ENCODE results near the gene SLC35B2.
"Not testable (repeated sequence)": the region's sequence is repeated elsewhere in the genome, so short reads cannot be mapped to it uniquely, and the experiment has no call there.

Gene SLC35B2

DNA sequence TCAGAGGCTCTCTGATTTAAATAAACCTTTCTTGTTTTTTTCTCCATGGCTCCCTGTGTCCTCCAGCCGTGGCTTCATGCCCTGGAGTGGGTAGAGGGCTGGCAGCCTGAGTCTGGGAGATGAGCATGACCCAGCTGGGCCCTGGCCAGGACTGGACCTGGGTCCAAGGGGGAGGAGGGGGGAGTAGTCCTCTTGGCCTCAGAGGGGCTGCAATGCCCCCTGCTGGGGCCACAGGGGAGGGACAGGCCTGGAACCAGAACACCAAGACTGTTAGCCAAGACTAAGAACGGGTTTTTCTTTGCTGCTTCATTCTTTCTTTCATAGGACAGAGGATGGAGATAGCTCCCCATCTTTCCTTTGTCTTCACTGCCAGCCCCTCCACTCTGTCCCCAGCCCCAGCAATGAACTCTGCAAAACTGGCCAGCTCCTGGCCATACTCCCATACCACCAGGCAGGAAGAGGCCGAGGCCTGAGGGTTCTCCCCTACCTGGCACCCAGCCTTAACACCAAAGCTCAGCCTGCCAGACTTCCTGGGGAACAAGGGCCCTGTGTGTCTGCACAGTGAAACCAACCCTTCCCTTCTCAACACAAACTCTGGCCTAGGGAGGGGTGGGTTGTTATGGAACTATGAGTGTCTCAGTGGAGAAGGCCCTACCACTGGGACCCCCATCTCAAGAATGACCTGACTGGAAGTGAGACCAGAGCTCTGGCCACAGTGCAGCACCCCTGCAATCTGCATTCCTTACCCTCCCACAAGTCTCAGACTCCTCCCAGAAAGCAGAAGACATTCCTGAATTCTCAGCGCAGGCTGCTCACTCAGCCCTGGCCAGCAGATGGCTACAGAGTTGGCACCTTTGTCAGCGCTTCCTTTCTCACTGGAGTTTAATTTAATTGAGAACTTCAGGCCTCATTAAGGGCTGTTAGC is 23.0 kb downstream of the SLC35B2 start:
- DNase-seq (ENCODE audit: low read depth), result no peak

DNA sequence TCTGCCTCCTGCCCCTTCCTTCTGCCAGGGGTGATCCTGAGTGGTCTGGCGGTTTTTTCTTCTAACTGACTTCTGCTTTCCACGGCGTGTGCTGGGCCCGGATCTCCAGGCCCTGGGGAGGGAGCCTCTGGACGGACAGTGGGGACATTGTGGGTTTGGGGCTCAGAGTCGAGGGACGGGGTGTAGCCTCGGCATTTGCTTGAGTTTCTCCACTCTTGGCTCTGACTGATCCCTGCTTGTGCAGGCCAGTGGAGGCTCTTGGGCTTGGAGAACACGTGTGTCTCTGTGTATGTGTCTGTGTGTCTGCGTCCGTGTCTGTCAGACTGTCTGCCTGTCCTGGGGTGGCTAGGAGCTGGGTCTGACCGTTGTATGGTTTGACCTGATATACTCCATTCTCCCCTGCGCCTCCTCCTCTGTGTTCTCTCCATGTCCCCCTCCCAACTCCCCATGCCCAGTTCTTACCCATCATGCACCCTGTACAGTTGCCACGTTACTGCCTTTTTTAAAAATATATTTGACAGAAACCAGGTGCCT is 23.7 kb downstream of the SLC35B2 start:
- DNase-seq (ENCODE audit: low read depth), result no peak

DNA sequence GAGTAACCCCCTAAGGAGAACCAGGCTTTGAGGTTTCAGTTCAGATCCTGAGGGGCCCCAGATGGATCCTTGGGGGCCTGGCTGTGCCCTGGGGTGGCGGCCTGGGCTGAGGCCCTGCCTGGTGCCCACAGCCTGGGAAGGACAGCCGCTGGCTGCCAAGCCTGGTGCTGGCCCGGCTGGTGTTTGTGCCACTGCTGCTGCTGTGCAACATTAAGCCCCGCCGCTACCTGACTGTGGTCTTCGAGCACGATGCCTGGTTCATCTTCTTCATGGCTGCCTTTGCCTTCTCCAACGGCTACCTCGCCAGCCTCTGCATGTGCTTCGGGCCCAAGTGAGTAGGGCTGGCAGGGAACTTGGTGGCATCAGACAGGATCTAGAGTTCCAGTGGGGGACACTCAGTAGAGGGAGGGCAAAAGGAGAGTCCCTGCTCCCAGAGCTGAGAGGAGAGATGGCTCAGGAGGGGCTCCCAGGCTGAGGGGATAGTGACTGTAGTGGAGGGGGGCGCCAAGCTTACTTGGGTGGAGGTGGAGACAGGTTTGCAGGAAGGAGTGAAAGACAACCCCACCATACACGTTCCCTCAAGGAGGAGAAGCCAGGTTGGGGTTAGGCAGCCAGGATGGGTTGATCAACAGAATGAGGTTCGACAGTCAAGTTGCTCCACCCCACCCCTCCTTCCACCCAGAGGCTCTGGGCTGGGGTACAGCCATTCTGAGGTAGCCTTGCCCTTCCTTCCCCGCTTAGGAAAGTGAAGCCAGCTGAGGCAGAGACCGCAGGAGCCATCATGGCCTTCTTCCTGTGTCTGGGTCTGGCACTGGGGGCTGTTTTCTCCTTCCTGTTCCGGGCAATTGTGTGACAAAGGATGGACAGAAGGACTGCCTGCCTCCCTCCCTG is 24.4 kb downstream of the SLC35B2 start:
- DNase-seq (ENCODE audit: low read depth), result no peak

DNA sequence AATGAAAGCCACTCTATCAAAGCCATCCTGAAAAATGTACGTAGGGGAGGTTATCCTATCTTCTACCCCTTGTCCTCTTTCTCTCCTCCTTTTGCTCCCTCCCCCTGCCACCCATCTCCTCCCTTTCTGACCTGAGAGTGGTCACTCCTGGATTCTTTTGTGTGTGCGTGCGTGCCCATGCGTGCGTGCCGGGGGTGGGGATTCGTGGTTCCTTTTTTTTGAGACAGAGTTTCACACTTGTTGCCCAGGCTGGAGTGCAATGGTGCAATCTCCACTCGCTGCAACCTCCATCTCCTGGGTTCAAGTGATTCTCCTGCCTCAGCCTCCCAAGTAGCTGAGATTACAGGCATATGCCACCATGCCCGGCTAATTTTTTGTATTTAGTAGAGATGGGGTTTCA is 25.9 kb downstream of the SLC35B2 start:
- not testable (repeated sequence) for DNase-seq (ENCODE audit: low read depth)

DNA sequence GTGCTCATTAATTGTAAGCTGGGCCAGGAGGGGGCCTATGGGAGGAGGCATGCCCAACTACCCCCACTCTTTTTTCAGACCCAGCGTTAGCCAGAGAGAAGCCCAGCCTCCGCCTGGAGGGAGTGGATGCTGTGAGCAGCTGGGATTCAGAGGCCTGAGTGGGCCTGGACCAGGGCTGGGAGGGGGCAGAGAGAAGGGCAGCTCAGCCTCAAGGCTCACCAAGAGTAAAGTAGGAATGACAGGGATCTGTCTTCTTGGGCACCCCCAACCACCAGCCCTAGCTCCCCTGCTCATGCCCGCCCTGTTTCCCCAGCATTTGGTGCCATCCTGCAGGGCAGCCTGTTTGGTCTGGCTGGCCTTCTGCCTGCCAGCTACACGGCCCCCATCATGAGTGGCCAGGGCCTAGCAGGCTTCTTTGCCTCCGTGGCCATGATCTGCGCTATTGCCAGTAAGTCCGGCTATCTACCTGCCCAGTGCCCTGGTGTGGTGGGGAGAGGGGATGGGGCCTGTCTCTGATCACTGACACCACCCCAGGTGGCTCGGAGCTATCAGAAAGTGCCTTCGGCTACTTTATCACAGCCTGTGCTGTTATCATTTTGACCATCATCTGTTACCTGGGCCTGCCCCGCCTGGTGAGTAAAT is 27.2 kb downstream of the SLC35B2 start:
- DNase-seq (ENCODE audit: low read depth), result no peak

DNA sequence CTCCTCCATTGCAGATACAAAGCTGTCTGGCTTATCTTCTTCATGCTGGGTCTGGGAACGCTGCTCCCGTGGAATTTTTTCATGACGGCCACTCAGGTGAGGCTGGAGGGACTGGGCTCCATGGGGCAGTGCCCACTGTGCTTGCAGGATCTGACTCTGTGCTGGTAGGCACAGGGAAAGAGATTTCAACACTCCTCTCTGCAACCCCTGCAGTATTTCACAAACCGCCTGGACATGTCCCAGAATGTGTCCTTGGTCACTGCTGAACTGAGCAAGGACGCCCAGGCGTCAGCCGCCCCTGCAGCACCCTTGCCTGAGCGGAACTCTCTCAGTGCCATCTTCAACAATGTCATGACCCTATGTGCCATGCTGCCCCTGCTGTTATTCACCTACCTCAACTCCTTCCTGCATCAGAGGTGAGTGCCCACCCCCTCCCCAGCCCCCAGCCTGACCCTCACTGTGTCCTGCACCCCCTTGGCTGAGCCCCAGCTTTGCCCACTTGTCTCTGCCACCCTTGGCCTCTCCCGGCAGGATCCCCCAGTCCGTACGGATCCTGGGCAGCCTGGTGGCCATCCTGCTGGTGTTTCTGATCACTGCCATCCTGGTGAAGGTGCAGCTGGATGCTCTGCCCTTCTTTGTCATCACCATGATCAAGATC is 27.8 kb downstream of the SLC35B2 start:
- no peak for DNase-seq (ENCODE audit: low read depth)

DNA sequence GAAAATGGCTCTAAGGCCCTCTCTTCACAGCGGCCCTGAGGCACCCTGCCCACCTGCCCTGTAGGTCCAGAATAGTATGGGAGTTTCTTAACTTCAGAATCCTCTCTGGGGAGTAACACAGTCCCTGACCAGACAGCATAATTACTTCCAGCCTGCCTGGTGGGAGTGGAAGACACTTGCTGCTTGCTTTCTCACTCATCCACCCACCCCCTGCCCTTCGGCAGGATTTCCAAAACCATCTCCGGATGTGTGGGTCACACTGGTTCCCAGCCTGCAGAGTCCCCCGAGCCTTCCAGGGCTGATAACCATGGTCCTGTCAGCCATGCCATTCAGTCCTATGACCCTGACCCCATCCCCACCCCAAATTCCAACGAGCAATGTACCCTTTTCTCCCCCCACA is 28.5 kb downstream of the SLC35B2 start:
- no peak for DNase-seq (ENCODE audit: low read depth)

DNA sequence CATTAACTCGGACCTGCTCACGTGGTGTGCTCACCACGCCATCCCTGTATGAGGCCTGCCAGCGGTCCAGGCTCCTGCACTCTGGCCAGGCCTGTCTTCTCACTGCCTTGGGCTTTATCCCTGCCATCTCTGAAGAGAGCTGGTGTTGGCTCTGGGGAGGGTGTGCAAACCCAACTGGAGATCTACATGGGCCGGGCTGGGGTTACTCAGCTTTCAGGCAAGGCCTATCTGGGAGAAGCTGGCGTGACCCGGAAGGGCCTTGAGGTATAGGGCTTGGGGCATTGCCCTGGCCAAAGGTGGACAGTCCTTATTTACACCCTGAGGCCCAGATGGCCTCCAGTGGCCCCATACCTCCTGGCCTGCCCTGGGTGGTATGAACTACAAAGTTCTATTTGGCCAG is 28.9 kb downstream of the SLC35B2 start:
- DNase-seq (ENCODE audit: low read depth), result no peak

DNA sequence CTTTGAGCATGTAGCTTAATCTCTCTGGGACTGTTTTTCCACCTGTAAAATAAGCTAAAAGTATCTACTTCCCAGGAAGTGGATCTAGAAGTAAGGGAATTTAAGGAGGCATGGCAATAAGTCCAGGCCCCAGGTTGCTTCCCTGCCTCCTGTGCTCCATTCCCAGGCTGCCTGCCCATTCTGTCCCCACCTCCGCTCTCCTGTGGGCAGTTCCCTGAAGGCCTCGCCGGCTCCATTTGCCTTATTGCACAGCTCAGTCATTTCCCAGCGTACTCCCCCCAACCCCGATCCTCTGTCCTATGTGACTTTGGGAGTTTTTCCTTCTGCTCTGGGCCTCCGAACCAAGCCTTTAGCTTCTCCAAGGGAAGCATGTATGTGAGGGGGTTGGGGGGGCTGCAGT is 29.3 kb downstream of the SLC35B2 start:
- DNase-seq (ENCODE audit: low read depth), result no peak

DNA sequence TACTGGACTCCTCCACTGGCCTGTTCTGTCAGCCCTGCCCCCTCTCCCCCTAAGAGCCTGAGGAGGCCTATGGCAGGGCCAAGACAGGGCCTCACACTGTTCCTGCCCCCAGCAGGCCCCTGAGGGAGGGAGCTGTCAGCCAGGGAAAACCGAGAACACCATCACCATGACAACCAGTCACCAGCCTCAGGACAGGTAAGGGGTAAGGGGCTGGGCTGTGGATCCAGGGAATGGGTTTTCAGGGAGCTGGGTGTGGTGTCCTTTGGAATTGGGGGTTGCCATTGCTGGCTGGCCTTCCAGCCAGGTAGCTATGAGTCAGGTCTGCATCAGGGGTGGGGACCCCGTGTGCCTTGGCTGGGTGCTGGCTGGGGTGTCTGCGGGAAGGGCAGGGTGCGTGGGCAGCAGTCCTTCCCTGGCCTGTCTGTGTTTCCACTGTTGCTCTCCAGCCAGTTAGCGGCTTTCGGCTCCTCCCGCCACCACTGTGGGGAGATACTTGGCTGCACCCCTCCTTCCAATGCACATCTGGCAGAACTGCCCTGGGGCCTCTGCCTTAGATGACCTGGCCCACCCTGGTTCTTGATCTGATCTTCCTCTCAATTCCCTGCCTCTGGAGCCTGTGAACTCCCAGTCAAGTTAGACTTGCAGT is 30.1 kb downstream of the SLC35B2 start:
- DNase-seq (ENCODE audit: low read depth), result no peak

DNA sequence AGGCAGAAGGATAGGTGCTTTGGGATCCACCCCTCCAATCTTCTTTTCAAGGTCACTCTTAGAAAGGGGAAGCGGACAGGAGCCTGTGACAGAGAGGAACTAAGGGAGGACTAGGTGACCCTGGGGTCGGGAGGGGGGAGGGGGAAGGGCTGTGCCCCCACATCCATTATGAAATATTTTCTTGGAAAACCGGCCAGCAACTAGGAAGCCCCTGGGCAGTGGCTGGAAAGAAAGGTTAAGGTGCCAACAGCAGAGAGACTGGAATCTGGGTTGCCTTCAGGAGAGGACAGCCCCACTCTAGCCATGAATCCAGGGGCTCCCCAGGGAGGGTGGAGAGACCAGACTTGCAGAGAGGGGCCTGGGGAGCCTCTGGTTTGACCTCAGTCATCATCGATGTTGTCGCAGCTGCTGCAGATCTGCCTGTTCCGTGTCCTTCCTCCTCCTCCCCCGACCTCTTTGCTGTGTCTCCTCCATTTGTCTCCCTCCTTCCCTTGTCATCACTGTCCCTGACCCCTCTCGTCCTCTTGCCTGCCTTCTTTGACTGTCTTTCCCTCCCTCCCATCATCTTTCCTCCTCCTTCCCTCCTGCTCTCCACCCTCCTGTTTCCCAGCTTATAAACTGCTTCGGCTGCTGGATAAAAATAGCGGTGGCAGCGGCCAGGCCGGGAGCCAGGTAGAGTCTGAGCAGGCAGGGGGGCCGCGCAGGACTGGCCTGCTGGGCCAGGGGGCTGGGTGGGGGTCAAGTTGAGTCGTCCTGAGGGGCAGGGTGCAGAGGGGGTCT is 30.8 kb downstream of the SLC35B2 start:
- DNase-seq (ENCODE audit: low read depth), result no peak

DNA sequence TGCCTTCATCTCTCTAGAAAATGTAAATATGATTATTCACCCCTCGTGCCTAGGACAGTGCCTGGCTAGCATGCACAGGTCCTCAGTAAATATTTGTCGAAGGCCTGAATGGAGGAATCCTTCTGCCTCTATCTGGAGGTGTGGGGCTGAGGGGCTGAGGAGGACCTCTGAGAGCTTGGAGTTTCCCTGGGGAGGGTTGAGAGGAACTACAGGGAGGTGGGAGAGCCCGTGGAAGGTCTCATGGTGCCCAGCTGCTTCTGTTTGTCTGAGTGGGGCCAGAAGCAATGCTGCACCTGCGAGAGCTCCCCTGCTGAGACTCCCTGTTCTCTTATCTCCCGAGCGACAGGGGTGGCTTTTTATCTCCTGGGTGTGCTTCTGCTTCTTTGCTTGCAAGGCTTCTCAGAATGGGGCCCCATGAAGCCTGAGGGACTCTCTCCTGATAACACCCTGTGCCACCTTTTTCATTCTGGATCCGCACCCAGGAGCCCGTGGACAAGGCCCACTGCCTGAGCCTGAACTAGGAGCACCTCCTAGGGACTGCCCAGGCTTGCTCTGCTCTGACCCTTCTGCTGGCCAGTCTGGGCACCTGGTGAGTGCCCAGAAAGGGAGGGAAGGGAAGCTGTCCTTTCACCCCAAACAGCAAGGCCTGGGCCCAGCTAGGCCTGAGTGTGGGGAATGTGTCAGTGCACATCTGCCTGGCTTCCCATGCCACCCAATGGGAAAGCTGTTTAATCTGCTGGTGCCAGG is 31.6 kb downstream of the SLC35B2 start:
- no peak for DNase-seq (ENCODE audit: low read depth)

DNA sequence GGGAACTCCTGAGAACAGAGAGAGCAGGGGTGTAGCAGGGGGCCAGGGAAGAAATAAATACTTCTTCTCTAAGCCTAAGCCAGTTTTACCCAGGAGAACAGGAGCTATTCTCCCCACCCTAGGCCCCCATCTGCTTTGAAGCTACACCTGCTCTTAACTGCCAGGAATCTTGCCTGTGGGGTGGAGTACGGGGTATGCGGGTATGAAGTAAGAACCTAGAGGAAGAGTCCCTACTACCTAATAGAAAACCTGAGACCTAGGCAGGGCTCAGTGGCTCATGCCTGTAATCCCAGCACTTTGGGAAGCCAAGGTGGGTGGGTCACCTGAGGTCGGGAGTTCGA is 32.4 kb downstream of the SLC35B2 start:
- DNase-seq (ENCODE audit: low read depth), result no peak

DNA sequence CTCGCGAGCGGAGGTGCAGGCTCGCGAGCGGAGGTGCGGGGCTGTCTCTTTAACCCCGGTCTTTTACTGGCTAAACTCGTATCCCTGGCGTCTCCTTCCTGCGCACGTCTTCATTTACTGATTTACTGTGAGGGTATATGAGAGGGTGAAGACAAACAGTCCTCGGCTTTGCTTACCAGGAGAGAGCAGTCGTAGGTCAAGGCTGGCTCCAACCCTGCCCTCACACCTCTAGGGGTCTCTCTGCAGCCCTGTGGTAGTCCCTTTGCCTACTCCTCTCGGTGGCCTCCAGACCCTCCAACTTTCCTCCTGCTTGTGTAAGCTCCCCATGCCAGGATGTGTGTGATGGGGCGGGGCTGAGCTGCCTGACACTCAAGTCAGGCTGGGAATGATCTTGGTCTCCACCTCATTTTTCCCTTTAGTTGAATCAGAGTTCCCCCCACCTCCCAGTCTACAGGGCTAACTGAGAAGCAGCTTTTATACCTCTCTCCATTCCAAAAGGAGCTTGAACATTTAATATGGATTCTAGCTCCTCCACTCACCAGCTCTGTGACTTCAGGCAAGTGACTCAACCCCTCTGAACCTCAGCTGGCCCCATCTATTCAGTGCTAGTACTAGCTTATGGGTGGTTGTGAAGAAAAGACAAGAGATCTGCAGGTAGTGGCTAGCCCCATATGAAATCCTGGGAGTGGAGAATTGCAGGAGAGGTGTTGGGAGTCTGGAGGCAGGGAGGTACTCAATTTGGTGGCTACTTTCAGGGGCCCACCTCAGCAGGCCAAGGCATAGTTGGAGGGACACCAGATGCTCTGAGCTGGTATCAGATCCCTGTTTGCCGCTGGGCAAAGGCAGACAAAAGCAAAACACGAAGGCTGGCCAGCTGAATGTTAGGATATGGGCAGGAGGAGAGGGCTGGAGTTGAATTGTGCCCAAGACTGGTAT is 33.0 kb downstream of the SLC35B2 start:
- DNase-seq (ENCODE audit: low read depth), result no peak

DNA sequence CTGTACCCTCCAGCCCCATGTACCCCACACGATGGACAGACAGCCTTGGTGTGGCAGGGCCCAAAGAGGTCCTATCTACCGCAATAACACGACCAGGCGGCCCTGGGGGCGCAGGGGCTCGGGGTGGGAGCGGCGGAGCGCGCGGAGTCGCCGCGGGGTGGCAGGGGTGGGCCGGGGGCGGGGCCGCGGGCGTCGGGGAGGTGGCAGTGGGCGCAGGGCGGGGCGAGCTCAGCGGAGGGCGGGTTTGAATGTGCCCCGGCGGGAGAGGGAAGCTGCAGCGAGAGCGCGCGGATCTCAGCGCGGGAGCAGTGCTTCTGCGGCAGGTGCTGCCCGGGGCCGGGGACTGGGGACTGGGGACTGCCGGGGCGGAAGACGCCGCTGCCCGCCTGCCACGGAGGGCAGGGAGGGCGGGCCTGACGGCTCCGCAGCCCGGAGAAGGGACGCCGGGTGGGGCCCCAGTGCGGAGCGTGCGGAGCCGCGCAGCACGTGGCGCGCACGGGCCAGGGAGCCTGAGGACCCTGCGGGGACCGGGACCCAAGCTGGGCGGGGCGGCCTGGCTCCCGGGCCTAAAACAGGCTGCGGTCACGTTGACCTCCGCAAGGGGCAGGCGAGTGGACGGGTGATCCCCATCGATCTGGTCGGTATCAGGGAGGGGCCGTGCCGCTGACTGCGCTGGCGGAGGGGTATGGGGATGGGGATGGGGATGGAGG is 33.9 kb downstream of the SLC35B2 start, which contains the start of gene SLC29A1:
Gene SLC29A1 (plus strand): TSS at position 277 of the 710 bp plus-strand sequence. CDS start 3,719 bp downstream, outside the sequence.
- DNase-seq (ENCODE audit: low read depth), result peak; percentile 82

DNA sequence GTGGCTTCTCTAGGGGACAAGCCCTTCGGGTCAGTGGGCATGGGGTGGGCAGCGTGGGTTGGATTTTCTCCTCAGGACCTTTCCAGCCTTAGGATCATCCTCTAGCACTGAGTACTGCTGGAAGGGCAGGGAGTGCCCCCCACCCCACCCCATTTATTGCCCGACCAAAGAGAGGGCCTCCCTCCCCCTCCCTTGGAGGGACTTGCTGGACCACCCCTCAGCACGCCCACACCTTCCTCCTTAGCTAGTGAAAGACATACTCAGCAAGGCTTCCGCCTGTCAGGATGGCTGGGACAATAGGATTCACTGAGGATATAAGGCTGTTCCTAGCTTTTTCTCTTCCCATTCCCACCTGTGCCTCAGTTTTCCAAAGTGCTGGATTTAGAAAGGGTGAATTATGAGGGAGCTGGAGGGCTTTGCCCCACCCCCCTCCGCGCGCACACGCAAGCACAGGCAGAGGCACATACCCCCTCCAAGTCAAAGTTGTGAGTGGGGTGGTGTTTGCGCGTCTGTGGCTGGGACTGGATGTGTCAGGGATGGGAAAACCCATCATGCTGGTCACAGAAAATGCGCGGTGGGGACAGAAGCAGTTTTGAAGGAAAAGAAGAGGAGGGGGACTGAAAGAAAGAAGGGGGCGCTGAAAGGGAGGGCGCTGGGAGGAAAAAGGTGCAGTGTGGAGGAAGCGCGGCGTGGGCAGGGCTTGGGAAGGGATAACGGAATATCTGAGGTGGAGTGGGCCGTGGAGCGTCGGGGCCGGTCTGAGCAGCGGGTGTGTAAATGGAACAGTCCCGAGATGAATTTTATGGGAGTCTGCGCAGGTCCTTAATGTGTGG is 34.6 kb downstream of the SLC35B2 start:
- no peak for DNase-seq (ENCODE audit: low read depth)

DNA sequence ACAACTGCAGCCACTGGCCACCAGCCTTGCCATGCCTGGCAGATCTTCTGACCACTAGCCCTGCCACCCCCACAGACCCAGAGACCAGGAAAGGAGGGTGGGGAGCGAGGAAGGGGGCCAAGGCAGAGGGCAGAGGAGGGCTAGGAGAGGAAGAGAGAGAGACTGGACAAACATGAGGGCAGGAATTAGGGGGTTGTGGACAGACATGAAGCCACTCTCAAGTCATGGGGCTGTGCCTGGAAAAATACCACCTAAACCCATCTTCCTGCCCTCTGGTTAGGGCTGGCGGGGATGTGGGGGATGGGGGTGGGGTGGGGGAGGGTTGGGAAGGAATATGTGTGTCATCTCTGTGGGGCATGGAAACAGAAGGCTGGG is 35.4 kb downstream of the SLC35B2 start:
- DNase-seq (ENCODE audit: low read depth), result no peak

Measured in stimulated activated CD4-positive, alpha-beta T cell treated with anti-CD3 and anti-CD28 coated beads, Interleukin-2, amount 100 ng/mL, for 4 hours (primary cell).